Astrocyte of the cerebellum (primary cell): Measurements from ENCODE around the gene KIF16B.
"Not testable (repeated sequence)": the region's sequence is repeated elsewhere in the genome, so short reads cannot be mapped to it uniquely, and the experiment has no call there.

Experiments used
- DNase-seq: peaks from one replicate; pipeline ENCODE4 v3.0.0-alpha.2; 2011; ENCODE audit warnings: low read depth
- H3K4me3 ChIP-seq: 2 replicates; pipeline ENCODE4 v1.5.1; 2011; ENCODE audit warnings: mild to moderate bottlenecking, low read depth, low read length, moderate library complexity
- CTCF ChIP-seq: IDR thresholded peaks from 2 replicates; pipeline ENCODE4 v1.5.1; 2012; ENCODE audit warnings: low read length, low read depth, moderate library complexity, mild to moderate bottlenecking; ENCODE audit errors: missing control alignments
- in situ Hi-C: cut with HindIII; loops from 2 replicates; pipeline ENCODE4 v1.10.0; 2017; ENCODE audit warnings: low sequenced_read_pairs

Gene KIF16B

DNA sequence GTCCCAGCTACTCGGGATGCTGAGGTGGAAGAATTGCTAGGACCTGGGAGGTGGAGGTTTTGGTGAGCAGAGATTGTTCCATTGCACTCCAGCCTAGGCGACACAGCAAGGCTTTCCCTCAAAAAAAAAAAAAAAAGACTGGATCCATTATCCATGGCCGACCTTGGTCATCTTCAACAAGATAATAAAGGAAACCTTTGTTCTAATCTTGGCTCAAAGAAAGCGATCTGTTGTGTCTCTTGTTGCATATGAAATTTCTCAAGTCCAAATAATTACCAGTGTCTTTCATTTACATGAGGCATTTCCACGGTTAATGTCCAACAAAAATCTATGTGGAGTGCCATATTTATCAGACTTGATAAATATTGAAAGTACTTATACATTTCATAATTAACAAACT is 23.7 kb upstream of the KIF16B start:
- in situ Hi-C loops = no loop called here
- DNase-seq = no peak
- TF ChIP-seq CTCF = no peak
- no peak overlapping the region for H3K4me3 ChIP-seq

DNA sequence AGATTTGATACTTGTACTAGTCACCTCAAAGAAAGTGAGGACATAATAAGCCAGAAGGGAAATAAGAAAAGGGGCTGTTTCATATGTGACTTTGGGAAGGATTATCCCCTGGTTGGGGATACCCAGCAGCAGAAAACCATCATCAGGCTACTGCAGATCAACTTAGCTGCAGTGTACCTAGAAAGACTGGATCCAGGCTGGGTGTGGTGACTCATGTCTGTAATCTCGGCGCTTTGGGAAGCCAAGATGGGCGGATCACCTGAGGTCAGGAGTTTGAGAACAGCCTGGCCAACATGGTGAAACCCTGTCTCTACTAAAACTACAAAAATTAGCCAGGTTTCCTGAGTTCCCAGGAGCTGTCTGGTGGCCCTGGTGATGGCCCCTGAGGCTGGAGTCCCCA is 23.2 kb upstream of the KIF16B start:
- DNase-seq, H3K4me3 ChIP-seq, in situ Hi-C loops: not testable (repeated sequence)

- in situ Hi-C loops = no loop called here
- no peak for TF ChIP-seq CTCF
- H3K4me3 ChIP-seq = no peak overlapping the region
- no peak for DNase-seq
Measured at GRCh38 chr20:16595376-16595775, 22.1 kb upstream of the KIF16B start.

DNA sequence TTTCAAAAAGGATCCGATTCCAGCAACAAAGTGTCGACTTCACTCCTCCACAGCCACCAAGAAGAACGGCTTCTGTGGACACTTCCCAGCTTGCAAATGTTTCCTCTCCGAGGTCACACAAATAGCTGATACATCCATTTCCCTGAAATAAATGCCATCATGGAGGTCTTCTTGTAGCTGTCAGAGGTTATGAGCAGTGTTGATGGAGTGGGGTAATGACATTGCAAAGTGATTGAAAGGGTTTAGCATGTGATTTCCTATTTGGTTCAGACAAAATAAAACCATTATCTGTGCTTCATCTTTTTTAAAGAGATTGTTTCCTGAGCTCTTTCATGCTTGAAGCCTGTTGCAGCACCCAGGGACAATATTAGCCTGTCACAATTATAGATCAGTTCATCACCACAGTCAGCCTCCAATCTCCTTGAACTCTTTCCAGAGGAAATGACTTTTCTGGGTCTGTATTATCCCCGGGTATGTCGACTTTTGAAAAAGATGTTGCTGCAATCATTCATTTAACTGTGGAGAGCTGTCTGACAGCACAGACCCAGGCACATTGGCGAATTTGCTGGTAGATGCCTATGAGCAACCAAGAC is 16.9 kb upstream of the KIF16B start:
- no peak for DNase-seq
- no peak for TF ChIP-seq CTCF
- H3K4me3 ChIP-seq = no peak overlapping the region
- in situ Hi-C loops = no loop called here

- DNase-seq = no peak
Measured at GRCh38 chr20:16589623-16590022, 16.4 kb upstream of the KIF16B start.

DNA sequence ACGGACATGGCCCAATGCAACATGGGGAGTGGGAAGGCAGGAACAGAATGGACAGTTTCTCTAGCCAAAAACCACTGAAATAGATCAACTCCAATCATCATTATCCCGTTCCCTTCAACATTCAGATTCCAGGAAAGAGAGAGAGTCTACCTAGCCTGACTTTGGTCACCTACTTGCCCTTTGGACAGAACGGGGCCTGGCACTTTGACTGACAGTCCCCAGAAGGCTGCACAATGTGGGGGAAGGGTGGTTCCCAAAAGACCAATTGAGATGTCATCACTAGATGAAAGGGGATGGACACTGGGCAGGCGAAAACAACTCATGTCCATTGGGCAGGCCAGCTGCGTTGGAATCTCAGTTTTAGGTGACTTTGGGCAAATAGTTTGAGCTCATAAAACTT is 15.0 kb upstream of the KIF16B start:
- TF ChIP-seq CTCF = no peak
- in situ Hi-C loops = no loop called here
- H3K4me3 ChIP-seq = no peak overlapping the region
- DNase-seq = no peak

More at GRCh38 chr20:16589623-16590022, 16.4 kb upstream of the KIF16B start:
- TF ChIP-seq CTCF = no peak
- H3K4me3 ChIP-seq = no peak overlapping the region
- in situ Hi-C loops = no loop called here

- in situ Hi-C loops = no loop called here
- no peak for DNase-seq
- no peak overlapping the region for H3K4me3 ChIP-seq
- no peak for TF ChIP-seq CTCF
Measured at GRCh38 chr20:16587066-16587465, 13.8 kb upstream of the KIF16B start.
